ENCODE results near the gene UNC13A. TPM values are rescaled to one million over a fixed set of nuclear protein-coding genes. Genes with fewer than 3 reads are reported as not detected.

UNC13A gene
- total RNA-seq, 3 donors from 2014 or later = under 0.01 to 0.15 TPM; not detected in 1

GRCh38 chr19:17727843-17728242 lies 39.7 kb upstream of the UNC13A start:
- intact Hi-C loops (cut with DNase I; ENCODE audit: low total_unique reads) = no loop called here
- no peak for DNase-seq (ENCODE audit: low spot score in 2 of 2)

GRCh38 chr19:17726964-17727773 lies 39.0 kb upstream of the UNC13A start:
- H3K4me3 ChIP-seq = no peak overlapping the region
- TF ChIP-seq POLR2AphosphoS5 (IDR thresholded peaks at IDR 0.05) (no peak), POLR2A (IDR thresholded peaks at IDR 0.05) (no peak), CTCF (IDR thresholded peaks at IDR 0.05) (no peak)
- H3K4me1 ChIP-seq = no peaks in the 10 kb centered on the region
- intact Hi-C loops (cut with DNase I; ENCODE audit: low total_unique reads) = no loop called here
- no peak for DNase-seq (ENCODE audit: low spot score in 2 of 2)
- H3K27me3 ChIP-seq = no peaks in the 10 kb centered on the region
- no peaks in the 10 kb centered on the region for H3K36me3 ChIP-seq
- no peaks in the 10 kb centered on the region for H3K9me3 ChIP-seq
- no peak overlapping the region for H3K27ac ChIP-seq

More at GRCh38 chr19:17727843-17728242, 39.7 kb upstream of the UNC13A start:
- TF ChIP-seq POLR2AphosphoS5 (IDR thresholded peaks at IDR 0.05) (no peak), CTCF (IDR thresholded peaks at IDR 0.05) (no peak), POLR2A (IDR thresholded peaks at IDR 0.05) (no peak)
- H3K27me3 ChIP-seq = no peaks in the 10 kb centered on the region
- H3K27ac ChIP-seq = no peak overlapping the region
- no peak overlapping the region for H3K4me3 ChIP-seq
- H3K4me1 ChIP-seq = no peaks in the 10 kb centered on the region
- no peaks in the 10 kb centered on the region for H3K9me3 ChIP-seq
- H3K36me3 ChIP-seq = no peaks in the 10 kb centered on the region

- Histone ChIP-seq H3K27ac (no peak overlapping the region), H3K36me3 (no peaks in the 10 kb centered on the region), H3K27me3 (no peaks in the 10 kb centered on the region), H3K9me3 (no peaks in the 10 kb centered on the region), H3K4me1 (peaks cover 0 to 6% of the 10 kb centered on the region in 2 donors), H3K4me3 (no peak overlapping the region)
- intact Hi-C loops (cut with DNase I; ENCODE audit: low total_unique reads) = no loop called here
- TF ChIP-seq POLR2AphosphoS5 (IDR thresholded peaks at IDR 0.05) (no peak), POLR2A (IDR thresholded peaks at IDR 0.05) (no peak), CTCF (IDR thresholded peaks at IDR 0.05) (no peak)
- no peak for DNase-seq (ENCODE audit: low spot score in 2 of 2)
Measured at GRCh38 chr19:17726136-17726741, 38.1 kb upstream of the UNC13A start.

GRCh38 chr19:17725422-17726078 lies 37.4 kb upstream of the UNC13A start:
- Histone ChIP-seq H3K9me3 (no peaks in the 10 kb centered on the region), H3K4me1 (peaks cover 6 to 13% of the 10 kb centered on the region in 2 donors), H3K27ac (no peak overlapping the region), H3K4me3 (no peak overlapping the region), H3K27me3 (no peaks in the 10 kb centered on the region), H3K36me3 (no peaks in the 10 kb centered on the region)
- TF ChIP-seq CTCF (IDR thresholded peaks at IDR 0.05) (no peak), POLR2AphosphoS5 (IDR thresholded peaks at IDR 0.05) (no peak), POLR2A (IDR thresholded peaks at IDR 0.05) (no peak)
- DNase-seq (ENCODE audit: low spot score in 2 of 2) = no peak
- intact Hi-C loops (cut with DNase I; ENCODE audit: low total_unique reads) = no loop called here

- no peaks in the 10 kb centered on the region for H3K9me3 ChIP-seq
- H3K27me3 ChIP-seq = no peaks in the 10 kb centered on the region
- no peak overlapping the region for H3K27ac ChIP-seq
- TF ChIP-seq CTCF (IDR thresholded peaks at IDR 0.05) (no peak), POLR2AphosphoS5 (IDR thresholded peaks at IDR 0.05) (no peak), POLR2A (IDR thresholded peaks at IDR 0.05) (no peak)
- no peaks in the 10 kb centered on the region for H3K36me3 ChIP-seq
- no peak for DNase-seq (ENCODE audit: low spot score in 2 of 2)
- peaks cover 12 to 16% of the 10 kb centered on the region in 2 donors for H3K4me1 ChIP-seq
- intact Hi-C loops (cut with DNase I; ENCODE audit: low total_unique reads) = no loop called here
- no peak overlapping the region for H3K4me3 ChIP-seq
Measured at GRCh38 chr19:17724655-17725054, 36.5 kb upstream of the UNC13A start.
